ENCODE data around the gene TCF3.

DNA sequence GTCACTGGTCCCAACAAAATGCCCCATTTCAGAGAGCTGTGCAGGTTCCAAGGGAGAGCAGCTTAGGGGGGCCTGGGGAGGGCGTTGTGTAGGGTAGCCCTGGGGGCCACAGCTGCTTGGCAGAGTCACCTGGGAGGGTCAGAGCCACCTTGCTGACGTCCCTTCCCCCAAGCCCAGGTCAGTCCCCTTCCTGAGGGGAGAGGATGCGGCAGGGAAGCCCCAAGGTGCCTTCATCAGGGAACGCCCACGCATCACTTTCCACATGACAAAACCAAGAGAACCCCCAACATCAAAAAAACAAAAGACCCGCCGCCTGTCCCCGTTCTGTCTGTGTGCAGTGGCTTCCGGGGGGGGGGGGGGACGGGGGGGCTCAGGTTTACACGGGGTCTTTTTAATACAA is 41.8 kb downstream of the TCF3 start:
- no peak for TF ChIP-seq ELF1 (IDR thresholded peaks at IDR 0.05; ENCODE audit: borderline replicate concordance, low read depth)
- TF ChIP-seq EZH2 (IDR thresholded peaks at IDR 0.05): no peak
- TF ChIP-seq, protein P1, sequence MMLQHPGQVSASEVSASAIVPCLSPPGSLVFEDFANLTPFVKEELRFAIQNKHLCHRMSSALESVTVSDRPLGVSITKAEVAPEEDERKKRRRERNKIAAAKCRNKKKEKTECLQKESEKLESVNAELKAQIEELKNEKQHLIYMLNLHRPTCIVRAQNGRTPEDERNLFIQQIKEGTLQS (IDR thresholded peaks at IDR 0.05): no peak
- TF ChIP-seq, protein P2, sequence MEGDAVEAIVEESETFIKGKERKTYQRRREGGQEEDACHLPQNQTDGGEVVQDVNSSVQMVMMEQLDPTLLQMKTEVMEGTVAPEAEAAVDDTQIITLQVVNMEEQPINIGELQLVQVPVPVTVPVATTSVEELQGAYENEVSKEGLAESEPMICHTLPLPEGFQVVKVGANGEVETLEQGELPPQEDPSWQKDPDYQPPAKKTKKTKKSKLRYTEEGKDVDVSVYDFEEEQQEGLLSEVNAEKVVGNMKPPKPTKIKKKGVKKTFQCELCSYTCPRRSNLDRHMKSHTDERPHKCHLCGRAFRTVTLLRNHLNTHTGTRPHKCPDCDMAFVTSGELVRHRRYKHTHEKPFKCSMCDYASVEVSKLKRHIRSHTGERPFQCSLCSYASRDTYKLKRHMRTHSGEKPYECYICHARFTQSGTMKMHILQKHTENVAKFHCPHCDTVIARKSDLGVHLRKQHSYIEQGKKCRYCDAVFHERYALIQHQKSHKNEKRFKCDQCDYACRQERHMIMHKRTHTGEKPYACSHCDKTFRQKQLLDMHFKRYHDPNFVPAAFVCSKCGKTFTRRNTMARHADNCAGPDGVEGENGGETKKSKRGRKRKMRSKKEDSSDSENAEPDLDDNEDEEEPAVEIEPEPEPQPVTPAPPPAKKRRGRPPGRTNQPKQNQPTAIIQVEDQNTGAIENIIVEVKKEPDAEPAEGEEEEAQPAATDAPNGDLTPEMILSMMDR (IDR thresholded peaks at IDR 0.05 in 2 of 3, conservative IDR thresholded peaks at IDR 0.05 in 1 of 3; ENCODE audit: borderline replicate concordance in 1 of 3, insufficient read depth in 1 of 3, low read depth in 2 of 3, low read length in 2 of 3): no peak
- no peak for TF ChIP-seq POLR2A (IDR thresholded peaks at IDR 0.05; ENCODE audit: borderline replicate concordance, extremely low read depth, insufficient read depth, insufficient read length)
- TF ChIP-seq YY1 (IDR thresholded peaks at IDR 0.05; ENCODE audit: extremely low read depth, insufficient replicate concordance, low read depth, low read length): no peak
- no peak for TF ChIP-seq POLR2AphosphoS5 (IDR thresholded peaks at IDR 0.05; ENCODE audit: low read depth, low read length)
- no peak for TF ChIP-seq EZH2phosphoT487 (IDR thresholded peaks at IDR 0.05; ENCODE audit: borderline replicate concordance)
- no peak for TF ChIP-seq EGR1 (IDR thresholded peaks at IDR 0.05; ENCODE audit: low read depth)
- TF ChIP-seq SP1 (IDR thresholded peaks at IDR 0.05; ENCODE audit: low read depth): no peak
- TF ChIP-seq, protein P3, sequence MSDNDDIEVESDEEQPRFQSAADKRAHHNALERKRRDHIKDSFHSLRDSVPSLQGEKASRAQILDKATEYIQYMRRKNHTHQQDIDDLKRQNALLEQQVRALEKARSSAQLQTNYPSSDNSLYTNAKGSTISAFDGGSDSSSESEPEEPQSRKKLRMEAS (IDR thresholded peaks at IDR 0.05): no peak
- no peak for TF ChIP-seq JUND (IDR thresholded peaks at IDR 0.05)
- no peak for TF ChIP-seq FOSL1 (IDR thresholded peaks at IDR 0.05; ENCODE audit: low read depth)

Data from HCT116 (cell line).